ENCODE data around the gene METTL13.

METTL13 gene, protein sequence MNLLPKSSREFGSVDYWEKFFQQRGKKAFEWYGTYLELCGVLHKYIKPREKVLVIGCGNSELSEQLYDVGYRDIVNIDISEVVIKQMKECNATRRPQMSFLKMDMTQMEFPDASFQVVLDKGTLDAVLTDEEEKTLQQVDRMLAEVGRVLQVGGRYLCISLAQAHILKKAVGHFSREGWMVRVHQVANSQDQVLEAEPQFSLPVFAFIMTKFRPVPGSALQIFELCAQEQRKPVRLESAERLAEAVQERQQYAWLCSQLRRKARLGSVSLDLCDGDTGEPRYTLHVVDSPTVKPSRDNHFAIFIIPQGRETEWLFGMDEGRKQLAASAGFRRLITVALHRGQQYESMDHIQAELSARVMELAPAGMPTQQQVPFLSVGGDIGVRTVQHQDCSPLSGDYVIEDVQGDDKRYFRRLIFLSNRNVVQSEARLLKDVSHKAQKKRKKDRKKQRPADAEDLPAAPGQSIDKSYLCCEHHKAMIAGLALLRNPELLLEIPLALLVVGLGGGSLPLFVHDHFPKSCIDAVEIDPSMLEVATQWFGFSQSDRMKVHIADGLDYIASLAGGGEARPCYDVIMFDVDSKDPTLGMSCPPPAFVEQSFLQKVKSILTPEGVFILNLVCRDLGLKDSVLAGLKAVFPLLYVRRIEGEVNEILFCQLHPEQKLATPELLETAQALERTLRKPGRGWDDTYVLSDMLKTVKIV

DNA sequence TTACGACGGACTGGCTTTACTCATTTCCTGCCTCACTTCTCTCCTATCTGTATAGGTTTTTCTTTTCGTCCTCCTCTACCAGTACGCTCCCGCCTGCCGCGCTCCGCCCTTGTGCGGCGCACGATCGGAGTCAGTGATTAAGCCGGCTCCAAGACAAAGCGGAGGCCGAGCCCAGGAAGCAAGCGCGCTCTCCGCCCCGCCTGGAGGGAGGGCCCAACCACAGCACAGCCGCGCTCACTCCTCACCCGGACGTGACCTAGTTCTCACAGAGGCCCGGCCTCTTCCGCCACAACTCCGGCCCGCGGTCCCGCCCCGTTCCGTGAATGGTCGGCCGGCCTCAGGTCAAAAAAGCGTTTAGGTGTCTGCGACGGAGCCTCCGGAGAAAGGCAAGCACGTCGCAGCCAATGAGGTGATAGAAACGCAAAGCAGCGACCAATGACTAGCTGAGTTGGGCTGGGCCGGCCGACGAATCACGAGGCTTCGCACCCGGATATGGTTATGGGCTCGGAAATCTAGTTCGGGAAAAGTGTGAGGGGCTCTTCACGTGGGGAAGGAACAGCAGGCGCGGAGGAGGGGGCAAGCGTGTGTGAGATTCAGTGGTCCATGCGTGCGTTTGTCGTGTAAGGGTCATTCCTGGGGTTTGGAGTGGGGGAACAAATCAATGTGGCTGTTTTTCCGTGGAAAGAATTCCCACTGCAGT, at the start of gene METTL13:
TSS of gene METTL13 (plus strand) at position 485 of the 700 bp plus-strand sequence. CDS start 308 bp downstream, outside the sequence.
- H3K4me3 ChIP-seq (ENCODE audit: low read depth, low read length) = peak within 1 kb of the TSS; percentile 96

GRCh38 chr1:171736196-171736595, 45.3 kb upstream of the METTL13 start:
- H3K4me3 ChIP-seq (ENCODE audit: low read depth, low read length) = no peak overlapping the region

DNA sequence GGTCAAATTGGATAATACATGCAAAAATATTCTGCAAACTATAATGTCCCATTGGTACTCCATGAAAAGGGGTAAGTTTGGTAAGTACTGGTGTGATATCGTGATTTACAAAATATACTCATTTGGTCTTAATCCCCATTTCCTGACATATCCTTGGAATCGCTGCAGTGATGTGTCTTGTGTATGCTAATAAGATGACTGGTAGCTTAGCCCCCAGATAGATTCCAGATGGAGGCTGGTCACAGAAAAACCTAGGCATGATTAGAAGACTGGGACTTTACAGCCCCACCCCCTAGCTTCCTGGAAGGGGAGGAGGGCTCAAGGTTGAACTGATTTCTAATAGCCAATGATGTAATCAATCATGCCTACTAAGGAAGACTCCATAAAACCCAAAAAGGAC, 42.5 kb upstream of the METTL13 start:
- H3K4me3 ChIP-seq (ENCODE audit: low read depth, low read length) = no peak overlapping the region

DNA sequence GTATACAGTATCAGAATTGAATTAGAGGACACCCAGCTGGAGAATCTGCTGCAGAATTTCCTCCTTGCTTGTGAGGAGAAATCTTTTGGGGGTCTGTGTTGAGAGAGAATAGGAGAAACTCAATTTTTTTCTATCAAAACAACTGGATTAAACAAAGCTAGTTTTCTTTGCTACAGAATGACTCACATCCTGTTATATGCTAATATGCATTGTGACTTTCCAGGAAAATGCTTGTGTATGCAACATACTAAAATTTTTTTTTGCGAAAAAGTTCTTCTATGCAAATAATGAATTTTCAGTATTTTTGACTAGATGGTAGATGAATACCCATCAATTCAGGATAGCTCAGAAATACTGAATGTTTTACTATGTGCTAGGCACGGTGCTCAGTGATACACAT, 41.8 kb upstream of the METTL13 start:
- no peak overlapping the region for H3K4me3 ChIP-seq (ENCODE audit: low read depth, low read length)

GRCh38 chr1:171740356-171740863, 41.0 kb upstream of the METTL13 start:
- no peak overlapping the region for H3K4me3 ChIP-seq (ENCODE audit: low read depth, low read length)

DNA sequence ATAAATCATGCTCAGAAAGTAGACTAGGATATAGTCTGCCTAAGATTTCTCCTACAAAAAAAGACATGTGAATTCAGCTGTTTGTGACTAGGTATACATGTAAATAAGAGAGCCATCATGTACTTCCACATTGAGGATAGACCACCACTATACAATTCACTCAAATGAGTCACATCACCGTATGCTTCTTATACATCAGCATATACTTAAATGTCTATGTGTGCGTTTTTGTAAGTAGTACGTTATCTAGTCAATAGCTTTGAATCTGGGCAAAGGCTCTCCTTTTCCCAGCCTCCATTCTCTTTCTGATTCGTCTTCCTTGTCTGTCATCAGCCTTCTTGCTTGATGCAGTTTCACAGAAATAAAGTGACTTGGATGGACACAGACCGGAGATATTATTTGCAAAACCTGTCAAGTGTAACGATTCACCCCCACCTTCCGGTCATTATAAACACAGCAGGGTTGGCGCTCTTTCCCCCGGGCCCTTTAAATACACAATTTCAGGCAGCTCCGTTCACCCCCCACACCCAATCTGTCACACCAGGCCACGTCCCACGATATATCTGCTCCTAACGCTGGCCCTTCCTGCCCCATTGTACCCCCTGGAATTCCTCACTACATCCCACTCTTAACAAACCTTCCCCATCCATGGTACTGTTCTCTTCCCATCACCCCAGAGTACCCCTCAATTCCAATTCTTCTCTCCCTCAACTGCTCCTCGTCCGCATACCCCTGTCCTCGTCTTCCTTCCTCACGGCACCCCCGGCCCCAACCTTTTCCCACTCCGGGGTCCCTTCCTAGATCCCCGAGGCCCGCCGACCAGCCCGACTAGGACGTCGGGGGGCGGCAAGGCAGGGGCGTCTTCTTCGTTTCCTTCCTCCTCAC, 40.2 kb upstream of the METTL13 start:
- peak overlapping the region; percentile 95 for H3K4me3 ChIP-seq (ENCODE audit: low read depth, low read length)

GRCh38 chr1:171741872-171742576, 39.4 kb upstream of the METTL13 start, which contains the start of gene VAMP4:
TSS of gene VAMP4 (minus strand) at chr1:171742065. CDS start at chr1:171738414, 3,651 bp downstream.
- H3K4me3 ChIP-seq (ENCODE audit: low read depth, low read length) = peak within 1 kb of the TSS; percentile 95

DNA sequence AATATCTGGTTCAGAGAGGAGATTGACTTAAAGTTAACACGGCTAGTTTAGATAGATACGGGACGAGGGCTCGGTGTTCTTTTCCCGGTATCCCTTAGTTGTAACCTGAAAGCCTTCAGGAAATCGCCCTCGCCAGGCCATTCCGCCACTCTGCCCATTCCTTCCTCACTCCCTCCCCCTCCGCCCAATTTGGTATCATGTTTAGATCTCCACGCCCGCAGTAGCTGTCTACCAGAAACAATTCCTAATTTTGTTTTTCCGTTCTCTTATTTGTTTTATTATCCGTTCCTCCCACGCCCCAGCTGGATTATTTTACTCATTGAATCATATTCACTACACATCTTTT, 38.9 kb upstream of the METTL13 start:
- H3K4me3 ChIP-seq (ENCODE audit: low read depth, low read length) = peak overlapping the region; percentile 95

DNA sequence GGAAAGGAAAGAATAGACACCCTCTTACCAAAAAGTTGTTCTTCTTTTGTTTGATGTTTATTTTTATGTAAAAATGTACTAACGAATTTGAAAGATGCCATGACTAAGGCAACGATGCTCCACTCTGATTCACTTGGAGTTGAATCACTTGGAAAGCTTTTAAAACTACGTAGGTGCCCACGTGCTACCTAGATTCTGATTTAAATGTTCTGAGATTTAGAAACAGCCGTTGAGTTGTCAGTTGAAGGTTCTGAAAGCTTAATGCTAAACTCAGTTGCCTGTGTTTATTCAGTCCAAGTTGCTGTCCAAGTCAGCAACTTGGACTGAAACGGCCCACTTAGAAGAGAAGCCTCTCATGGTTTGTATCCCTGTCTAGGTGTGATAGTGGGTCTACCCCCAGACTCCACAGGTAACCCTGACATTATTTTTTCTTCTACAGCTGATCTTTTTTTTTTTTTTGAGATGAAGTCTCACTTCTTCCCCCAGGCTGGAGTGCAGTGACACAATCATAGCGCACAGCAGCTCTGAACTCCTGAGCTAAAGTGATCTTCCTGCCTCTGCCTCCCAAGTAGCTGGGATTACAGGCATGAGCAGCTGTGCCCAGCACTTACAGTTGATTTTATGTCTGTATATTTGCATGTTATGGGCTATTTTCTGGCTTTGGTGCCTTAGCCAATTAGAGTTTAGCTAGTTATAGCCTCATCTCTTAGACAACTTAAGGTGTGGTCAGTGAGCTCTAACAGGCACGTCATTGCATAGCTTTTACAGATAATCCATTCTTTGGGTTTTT, 38.2 kb upstream of the METTL13 start:
- peak overlapping the region; percentile 95 for H3K4me3 ChIP-seq (ENCODE audit: low read depth, low read length)

GRCh38 chr1:171744986-171745385, 36.5 kb upstream of the METTL13 start:
- no peak overlapping the region for H3K4me3 ChIP-seq (ENCODE audit: low read depth, low read length)

- no peak overlapping the region for H3K4me3 ChIP-seq (ENCODE audit: low read depth, low read length)
These were observed 32.8 kb upstream of the METTL13 start for GRCh38 chr1:171748651-171749050.

DNA sequence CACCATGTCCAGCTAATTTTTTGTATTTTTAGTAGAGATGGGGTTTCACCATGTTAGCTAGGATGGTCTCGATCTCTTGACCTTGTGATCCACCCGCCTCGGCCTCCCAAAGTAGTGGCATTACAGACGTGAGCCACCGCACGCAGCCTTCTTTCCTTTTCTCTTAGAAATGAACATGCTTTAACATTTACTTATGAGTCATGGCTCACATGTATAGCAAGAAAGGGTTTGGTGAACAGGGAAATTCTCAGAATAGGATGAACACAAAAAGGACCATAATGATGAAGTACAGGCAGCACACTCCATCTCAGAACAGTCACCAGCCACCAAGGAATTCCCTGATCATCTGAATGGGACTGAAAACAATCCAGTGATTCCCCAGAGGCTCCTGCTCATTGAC, 30.2 kb upstream of the METTL13 start:
- H3K4me3 ChIP-seq (ENCODE audit: low read depth, low read length) = no peak overlapping the region

DNA sequence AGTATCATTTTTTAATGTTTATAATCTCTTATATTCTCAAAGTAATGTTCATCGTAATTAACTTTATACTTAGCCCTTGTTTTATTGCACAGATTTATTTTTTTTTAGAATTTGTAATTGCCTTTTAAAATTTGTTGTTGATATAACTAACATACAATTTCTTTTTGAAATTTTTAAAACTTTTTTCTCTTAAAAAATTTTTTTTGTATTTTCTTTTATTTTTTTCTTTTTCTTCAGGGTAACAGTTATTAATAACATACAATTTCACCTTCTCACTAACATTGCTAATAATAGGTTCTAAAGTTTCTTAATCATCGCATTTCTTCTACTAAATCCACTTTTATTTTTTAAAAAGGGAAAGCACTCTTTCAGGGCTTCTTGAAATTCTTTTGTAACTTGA, 28.3 kb upstream of the METTL13 start:
- H3K4me3 ChIP-seq (ENCODE audit: low read depth, low read length) = no peak overlapping the region

DNA sequence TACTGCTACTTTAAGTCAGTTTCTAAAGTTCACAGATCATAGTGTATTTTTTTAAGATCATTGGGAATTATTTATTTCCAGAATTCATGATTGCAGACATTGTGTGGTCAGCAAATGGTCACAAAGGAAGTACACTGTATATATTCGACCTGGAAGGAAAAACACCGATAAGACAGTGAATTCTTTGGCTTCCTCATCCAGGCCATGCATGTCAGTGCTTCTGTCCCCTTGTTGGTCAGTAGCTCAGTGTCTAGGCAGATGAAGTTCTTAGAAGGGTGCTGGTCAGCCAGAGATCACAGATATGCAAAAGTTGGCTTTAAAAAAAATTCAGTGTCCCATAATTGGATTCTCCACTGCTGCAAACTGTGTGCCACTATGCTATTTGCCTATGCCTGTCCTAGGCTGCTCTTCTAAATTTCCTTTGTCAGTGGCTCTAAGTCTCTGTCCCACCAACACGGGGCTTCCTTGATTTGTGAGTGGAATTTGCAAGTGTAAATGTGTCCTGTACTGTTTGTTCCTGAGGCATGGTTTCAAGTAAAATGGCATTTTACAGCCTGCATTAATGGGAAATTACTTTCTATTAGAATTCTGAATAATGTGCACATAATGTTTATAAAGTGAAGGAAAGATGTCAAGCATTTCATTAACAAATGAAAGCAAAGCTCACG, 27.6 kb upstream of the METTL13 start:
- H3K4me3 ChIP-seq (ENCODE audit: low read depth, low read length) = no peak overlapping the region

- no peak overlapping the region for H3K4me3 ChIP-seq (ENCODE audit: low read depth, low read length)
These were observed 27.1 kb upstream of the METTL13 start for GRCh38 chr1:171754353-171754705.

DNA sequence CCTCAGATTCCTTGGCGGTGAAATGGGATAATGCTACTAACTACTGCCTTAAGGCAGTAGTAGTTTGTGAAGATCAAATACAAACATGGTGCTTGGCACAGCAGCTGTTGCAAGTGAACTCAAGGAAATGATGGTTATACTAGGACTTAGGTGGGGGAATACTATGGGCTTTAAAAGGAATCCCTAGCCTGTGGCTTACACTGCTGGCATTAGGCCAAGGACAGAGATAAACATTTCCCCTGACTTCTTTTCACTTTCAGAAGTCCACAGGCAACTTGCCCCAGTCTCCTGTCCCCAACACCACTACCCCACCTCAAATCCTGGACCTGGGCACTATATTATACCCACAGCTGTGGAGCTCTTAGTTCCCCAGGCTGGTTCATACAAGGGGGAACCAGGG, 26.5 kb upstream of the METTL13 start:
- H3K4me3 ChIP-seq (ENCODE audit: low read depth, low read length) = no peak overlapping the region

- H3K4me3 ChIP-seq (ENCODE audit: low read depth, low read length) = no peak overlapping the region
These were observed 24.6 kb upstream of the METTL13 start for GRCh38 chr1:171756856-171757255.

DNA sequence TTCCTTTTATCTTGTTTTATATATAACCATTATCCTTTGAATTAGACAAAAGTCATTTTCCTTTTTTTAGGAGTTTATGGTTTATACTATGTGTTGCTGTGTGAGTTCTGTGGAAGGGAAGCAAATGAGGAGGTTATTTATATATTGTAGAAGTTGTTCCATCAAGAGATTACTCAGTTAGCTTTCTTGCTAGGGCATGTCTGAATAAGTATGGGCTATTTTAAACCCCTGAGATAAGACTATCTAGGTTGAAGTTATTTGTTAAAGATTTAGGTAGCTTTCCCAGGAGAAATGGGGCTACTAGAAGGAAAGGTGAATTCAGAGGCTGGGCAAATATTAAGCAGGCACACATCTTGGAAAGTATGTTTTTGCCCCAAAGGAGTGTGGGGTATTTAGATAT, 23.4 kb upstream of the METTL13 start:
- no peak overlapping the region for H3K4me3 ChIP-seq (ENCODE audit: low read depth, low read length)

GRCh38 chr1:171762143-171762563, 19.3 kb upstream of the METTL13 start:
- no peak overlapping the region for H3K4me3 ChIP-seq (ENCODE audit: low read depth, low read length)

All from iPS-11a (cell line).